ENCODE measurements around the gene NCOA4.
"Not testable (repeated sequence)": the region's sequence is repeated elsewhere in the genome, so short reads cannot be mapped to it uniquely, and the experiment has no call there.

NCOA4 gene

DNA sequence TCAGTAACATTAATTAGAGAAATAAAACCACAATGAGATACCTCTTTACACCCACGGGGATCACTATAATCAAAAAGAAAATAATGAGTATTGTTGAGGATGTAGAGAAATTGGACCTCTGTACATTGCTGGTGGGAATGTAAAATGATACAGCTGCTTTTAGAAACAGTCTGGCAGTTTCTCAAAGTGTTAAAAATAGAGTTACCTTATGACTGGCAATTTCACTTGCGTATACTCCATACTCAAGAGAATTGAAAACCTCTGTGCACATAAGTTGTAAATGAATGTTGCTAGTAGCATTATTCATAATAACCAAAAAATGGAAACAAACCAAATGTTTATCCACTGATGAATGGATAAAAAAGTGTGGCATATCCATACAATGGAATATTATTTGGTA is 51.9 kb downstream of the NCOA4 start:
- not testable (repeated sequence) for DNase-seq

DNA sequence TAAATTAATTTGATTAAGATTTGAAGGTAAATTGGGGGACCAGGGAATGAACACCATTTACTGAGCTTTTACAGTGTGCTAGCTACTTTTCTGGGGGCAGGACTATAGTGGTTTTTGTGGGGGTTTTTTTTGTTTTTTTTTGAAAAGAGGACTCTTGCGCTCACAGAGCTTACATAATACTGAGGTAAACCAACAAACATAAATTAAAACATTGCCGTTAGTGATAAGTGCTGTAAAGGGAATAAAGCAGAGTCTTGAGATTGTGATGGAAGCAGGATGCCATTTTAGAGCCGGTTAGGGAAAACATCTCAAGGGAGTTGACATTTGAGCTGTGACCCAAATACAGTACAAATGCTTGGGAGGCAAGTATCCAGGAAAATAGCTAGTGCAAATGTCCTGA is 56.4 kb downstream of the NCOA4 start:
- not testable (repeated sequence) for DNase-seq

DNA sequence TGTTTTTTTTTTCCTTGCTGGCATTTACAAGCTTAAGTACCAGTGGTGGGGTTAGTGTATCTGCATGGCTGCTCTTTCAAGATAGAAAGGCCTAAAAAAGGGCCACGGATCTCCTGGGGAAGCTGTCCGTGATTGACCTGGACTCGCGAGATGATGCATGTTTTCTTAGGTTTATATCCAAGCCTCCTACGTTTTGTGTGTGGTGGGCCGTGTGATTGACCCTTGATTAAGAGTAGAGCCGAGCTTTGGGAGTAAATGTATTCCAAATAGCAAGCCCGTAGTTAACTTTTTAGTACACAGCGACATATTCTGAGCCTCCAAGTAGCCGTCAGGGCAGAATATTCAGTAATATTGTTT is 57.6 kb downstream of the NCOA4 start:
- DNase-seq: not testable (repeated sequence)

DNA sequence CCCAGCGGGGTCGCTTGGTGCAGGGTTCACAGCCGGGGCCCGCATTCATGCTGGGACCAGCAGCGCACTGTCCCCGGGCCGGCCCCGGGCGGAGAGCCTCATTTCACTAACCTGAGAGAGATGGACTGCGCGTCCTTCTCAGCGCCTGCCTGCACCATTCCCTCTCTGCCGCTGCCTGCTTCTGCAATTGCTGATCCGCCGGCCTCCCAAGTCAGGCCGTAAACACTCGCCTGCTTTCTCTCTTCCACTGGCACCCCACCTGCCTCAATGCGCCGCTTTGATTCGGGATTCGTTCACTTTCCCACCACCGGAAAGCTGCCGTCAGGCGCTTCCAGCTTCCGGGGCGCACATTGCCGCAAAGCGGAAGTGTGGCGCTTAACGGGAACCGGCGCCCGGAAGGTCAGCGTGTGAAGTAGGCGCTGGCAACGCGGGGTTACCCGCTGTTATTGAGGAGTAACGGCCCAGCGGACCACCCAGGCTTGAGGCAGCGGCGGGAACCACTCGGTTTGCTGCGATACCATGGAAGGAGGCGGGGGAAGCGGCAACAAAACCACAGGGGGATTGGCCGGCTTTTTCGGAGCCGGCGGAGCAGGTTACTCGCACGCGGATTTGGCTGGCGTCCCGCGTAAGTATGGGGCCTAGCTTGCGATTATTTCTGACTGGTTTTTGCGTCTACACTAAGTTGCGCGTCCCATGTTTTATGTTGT is 58.2 kb downstream of the NCOA4 start, which contains the start of gene TIMM23:
Gene TIMM23, plus strand, starts transcription at position 384 of the 707 bp plus-strand sequence. Its CDS starts 136 bp downstream, at position 520.
- DNase-seq: peak; percentile 87

DNA sequence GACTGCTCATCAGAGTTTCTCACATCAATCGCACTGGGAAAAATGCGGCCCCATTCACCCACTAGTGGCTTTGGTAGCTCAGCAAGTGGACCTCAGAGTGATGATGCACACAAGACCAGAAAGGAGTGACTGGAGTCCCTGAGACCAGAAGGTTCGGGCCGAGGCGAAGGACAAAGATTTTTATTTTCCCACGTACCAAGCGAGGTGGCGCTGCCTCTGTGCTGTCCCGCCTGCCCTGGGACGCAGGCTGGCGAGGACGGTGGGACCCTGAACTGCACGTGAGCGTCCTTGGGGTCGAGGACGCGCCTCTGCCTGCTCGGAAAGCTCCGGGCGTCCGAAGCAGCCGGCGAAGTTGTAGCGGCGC is 58.7 kb downstream of the NCOA4 start:
- DNase-seq: peak; percentile 4

DNA sequence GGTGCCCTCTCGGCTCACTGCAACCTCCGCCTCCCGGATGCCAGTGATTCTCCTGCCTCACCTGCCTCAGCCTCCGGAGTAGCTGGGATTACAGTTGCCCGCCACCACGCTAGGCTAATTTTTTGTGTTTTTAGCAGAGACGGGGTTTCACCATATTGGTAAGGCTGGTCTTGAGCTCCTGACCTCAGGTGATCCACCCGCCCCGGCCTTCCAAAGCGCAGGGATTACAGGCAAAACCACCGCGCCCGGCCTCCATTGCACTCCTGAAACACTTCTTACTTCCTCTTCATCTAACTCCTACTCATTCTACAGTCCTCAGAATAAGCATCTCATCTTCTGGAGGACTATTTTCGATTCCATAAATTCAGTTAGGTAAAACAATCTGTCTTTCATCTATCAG is 59.4 kb downstream of the NCOA4 start:
- not testable (repeated sequence) for DNase-seq

DNA sequence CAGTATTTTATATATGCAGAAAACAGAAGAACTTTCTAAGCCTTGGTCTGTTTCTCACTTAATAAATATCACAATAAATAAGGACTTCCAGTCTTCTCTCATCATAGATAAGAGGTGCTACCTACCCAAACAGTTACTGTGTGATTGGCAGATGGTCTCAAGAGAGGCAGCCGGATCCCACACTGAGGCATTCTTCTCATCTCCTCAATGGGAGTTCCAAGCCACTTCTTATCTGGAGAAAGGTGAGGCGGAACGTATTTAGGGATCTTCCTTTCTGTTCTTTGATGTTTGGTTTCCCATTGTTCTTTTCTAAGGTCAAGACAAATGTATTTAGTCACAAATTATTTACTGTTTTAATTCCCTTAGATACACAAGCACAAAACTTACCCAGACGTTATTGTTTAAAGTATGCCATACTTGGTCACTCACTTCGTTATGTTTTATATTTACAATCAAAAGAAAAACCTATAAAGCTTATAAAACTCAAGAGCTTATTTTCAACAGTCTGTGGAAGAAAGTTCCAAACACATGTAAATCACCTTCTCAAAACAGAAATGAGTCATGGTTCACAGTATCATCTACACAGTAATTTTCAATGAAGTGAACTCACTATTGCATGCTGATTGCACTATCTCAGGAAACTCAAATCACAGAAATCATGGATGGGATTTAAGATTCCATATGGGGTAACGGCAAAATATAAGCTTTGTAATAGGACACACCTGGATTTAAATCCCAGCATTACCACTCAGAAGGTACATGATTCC is 67.6 kb downstream of the NCOA4 start:
- DNase-seq: not testable (repeated sequence)

DNA sequence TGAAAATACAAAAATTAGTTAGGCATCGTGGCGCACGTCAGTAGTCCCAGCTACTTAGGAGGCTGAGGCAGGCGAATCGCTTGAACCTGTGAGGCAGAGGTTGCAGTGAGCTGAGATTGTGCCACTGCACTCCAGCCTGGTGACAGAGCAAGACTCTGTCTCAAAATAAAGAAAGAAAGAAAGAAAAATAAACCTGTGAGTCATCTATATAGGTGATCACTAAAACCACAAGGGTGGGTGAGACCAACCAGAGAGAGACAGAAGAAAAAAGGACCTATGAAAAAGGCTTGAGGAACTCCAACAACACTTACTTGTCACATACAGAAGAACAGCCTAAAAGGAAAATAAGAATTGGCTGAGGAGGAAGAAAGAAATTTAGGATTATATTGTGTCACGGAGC is 72.5 kb downstream of the NCOA4 start:
- DNase-seq: not testable (repeated sequence)

DNA sequence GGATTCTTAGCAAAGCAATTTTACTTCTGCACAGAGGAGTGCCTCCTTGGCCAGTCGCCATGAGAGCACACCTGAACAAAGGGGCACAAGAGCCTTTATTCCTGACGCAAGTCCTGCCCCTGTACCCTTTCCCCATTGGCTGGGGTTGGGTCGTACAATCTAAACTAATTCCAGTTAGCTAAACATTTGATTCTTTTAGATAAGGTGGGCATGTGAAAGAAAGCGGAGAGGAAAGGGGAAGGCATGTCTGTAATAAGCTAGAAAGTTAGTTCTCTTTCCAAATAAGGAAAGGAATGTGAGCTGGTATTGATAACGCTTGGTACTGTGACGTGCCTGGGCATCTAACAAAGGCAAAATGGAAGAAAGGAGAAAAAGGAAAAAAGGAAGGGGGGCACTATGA is 73.8 kb downstream of the NCOA4 start:
- DNase-seq: not testable (repeated sequence)
